HG03175 (cell line): ENCODE results near the gene UNC13D.
A peak's percentile ranks its signal among the peaks of the same experiment; 100 is the strongest.
"Not testable (repeated sequence)": the region's sequence is repeated elsewhere in the genome, so short reads cannot be mapped to it uniquely, and the experiment has no call there.

Experiments
- ATAC-seq: cut with Tn5 transposase; IDR thresholded peaks from one replicate; pipeline ENCODE4 v1.9.1; 2021; ENCODE audit warnings: mild to moderate bottlenecking, moderate library complexity; ENCODE audit not compliant: unreplicated experiment

The UNC13D gene

DNA sequence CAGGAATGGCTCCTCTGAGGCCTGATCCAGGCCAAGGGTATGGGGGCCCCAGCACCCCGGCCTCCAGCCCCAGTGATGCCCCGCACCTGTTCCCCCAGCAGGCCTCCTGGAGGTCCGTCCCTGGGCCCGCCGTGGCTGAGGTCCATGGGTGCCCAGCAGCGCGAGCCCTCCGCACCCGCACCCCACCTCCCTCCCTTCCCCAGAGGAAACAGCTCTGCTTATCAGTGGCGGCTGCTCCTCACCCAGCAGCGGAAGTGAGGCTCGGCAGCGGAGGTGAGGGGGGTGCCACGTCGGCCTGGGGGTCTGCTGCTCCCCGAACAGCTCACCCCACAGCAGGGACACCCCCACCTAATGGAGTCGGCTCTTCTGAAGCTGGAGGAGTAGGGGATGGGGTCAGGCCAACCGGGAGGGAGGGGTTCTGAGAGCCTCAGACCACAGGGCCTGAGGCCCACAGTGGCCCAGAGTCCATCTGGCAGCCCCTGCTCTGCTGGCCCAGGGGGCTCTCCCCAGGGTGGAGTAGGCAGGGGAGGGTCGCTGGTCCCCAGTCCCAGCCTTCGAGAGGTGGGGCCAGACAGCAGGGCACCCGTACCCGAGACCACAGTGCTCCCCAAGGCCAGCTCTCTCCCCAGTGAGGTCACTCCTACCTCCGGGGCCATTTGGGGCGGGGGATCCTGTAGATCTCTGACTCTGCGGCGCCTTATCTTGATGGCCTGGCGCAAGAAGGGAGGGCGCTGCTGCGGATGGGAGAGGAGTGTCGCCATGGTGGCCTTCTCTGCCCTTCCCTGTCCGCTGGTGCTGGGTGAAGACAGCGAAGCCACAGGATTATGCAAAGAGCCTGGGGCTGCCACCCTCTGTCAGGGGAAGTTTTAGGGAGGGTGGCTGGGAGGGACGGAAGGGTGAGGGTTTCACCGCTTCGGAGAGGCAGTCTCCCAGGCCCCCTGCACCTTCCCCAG lies at the start of gene UNC13D:
Gene UNC13D (minus strand): TSS at position 828 of the 953 bp plus-strand sequence. CDS start 67 bp downstream, at position 761.
- no peak for ATAC-seq

DNA sequence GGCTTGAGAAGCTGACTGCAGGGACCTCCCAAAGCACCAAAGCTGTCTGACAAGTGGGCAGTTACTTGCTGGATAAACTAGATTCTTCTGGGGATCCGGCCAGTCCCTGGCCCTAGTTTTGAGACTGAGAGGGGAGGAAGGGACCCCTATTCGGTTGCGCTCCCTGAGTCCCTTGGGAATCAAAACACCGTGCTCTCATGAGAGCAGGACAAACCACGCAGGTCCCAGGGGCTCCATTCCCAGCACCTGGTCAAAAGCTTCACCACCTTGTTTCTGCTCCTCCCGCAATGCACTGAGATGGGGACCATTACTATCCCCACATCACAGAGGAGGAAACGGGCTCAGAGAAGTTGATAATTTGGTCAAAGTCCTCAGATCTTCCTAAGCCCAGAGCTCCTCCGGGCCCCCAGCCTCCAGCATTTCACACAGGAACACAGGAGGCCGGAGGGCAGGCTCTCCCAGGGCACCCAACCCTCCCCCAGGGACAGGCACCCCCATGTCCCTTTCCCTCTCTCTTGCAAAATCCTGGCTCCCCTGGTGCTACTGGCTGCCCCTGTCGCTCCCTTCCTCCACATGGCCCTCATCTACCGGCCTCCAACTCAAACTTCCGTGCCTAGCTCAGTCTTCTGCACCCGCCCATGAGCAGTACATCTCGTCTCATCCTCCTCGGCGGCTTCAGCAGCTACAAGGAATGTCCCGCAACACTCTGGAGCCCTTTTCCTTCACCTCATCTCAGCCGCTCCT lies 49.3 kb upstream of the UNC13D start:
- no peak for ATAC-seq

DNA sequence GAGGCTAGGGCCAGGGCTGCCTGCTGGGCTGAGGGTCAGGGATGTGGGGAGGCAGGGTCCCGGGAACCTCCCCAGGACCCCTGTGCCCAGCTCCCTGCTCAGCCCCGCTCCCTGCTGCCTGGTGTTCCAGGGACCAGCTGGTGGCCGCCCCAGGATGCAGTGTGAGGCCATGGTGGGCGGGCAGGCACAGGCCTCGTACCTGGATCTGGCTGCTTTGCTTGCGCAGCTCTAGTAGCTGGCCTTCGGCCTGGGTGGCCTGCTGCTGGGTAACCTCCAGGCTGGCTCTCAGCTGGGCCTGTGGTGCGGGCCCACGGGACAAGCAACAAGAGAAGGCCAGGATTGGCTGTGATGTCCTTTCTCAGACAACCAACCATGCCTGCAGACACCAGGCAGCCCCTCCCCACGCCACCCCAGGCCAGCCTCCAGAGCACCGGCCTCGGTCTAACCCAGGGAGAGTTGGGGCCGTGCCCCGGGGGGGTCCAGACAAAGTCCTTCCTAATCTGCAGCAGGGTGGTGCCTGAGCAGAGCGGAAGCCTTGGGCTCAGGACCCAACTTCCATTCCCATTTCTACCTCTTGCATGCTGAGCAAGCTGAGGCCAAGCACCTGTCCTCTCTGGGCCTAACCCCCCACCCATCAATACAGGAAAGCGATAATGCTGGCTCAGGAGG lies 48.5 kb upstream of the UNC13D start:
- ATAC-seq = no peak

DNA sequence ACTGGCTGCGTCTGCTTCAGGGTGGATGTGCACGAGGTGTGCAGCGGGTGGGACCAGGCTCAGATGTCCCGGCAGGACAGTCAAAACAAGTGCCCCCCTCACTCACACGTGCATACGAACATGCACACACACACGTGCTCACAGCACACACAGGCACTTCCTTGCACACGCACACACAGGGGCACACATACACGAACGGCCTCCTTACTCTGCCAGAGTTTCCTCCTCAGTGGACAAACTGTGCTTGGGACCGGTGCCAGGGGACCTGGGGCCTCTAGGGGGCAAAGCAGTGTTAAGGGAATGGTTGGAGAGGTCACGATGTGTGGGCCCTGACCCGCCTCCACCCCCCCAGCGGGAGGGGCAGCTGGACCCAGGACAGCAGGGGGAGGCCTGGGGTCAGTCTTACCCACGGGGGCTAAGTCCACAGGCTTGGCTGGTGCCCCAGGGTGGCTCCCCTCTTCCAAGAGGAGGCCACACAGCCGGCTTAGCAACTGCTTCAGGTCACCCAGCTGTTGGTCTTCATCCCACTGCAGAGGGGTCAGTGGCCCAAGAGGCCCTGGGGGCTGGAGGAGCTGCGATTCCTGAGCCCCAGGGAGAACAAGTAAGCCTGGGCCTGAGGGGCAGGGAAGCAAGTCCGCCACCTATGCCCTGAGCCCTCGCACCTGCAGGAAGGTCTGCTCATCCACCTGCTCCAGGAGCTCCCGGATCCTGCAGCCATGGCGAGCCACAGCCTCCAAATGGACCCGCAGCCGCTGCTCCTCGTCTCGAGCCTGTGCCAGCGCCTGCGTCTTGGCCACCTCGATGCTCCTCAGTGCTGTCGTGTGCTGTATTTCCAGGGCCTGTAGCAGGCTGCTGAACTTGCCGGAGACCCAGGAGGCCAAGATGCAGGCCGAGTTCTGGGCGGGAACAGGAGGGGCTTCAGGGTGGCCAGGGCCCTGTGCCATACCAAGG lies 47.7 kb upstream of the UNC13D start:
- no peak for ATAC-seq

DNA sequence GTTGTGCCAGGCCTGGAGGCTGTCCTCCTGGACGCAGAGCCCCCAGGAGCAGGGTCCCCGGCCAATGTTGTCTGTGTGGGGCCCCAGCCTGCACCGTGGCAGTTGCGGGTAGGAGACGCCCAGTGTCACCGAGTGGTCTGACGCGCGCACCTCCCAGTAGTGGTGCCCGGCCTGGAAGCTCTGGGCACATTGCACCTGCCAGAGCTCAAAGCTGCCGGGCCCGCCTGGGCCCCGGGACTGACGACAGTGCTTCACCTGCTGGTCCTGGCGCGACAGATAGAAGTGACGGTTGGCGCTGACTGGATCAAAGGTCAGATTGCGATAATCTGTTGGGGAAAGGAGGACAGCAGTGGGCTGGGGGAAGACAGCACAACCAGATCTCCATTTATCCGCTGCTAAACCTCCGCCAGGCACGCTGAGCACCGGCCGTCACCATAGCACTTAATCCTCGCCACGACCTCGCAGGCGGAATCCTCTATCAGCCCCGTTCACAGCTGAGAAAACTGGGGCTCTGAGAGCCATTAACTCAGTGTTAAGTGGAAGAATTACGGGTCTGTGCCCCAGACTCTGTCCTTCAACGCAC lies 46.9 kb upstream of the UNC13D start:
- ATAC-seq = no peak

DNA sequence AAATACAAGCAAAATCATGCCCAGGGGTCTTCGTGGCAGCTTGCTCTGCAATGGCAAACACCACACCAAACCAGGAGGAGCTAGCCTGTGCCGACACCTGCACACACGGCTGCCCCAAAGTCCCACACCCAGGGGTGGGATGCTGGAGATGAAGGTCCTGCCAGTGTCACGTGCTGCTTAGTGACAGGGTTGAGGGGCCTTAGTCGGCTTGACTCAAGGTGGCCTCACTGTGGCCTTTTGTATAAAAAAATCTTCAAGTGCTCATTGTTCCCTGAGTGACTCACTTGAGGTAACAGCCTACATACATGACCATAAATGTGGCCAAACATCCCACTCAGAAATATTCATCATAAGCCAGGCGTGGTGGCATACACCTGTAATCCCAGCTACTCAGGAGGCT lies 45.2 kb upstream of the UNC13D start:
- ATAC-seq = no peak

DNA sequence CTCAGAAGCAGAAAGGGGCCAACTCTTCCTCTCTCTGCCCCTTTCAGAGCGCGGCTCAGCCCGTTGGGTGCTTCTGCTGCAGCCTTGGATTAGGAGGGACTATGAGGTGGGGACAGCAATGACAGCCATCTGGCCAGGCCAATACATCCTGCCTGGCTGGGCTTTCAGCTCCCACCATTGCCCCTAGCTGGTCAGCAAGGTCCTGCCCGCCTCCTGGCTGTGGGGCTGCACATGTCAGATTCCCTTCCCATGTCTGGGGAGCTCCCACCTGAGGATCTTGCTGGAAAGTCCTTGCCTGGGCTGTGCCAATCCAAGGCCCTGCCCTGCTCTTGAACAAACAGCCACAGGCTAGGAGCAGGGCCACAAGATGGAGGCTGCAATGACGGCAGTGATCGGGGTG lies 44.3 kb upstream of the UNC13D start:
- no peak for ATAC-seq

DNA sequence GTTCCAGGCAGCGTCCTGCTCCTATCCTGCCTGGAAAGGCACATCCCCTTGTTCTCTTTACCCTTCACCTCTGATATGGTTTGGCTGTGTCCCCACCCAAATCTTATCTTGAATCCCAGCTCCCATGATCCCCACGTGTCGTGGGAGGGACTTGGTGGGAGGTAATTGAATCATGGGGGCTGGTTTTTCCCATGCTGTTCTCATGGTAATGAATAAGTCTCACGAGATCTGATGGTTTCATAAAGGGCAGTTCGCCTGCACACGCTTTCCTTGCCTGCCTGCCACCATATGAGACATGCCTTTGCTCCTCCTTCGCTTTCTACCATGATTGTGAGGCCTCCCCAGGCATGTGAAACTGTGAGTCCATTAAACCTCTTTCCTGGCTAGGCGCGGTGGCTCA lies 41.7 kb upstream of the UNC13D start:
- ATAC-seq = not testable (repeated sequence)

DNA sequence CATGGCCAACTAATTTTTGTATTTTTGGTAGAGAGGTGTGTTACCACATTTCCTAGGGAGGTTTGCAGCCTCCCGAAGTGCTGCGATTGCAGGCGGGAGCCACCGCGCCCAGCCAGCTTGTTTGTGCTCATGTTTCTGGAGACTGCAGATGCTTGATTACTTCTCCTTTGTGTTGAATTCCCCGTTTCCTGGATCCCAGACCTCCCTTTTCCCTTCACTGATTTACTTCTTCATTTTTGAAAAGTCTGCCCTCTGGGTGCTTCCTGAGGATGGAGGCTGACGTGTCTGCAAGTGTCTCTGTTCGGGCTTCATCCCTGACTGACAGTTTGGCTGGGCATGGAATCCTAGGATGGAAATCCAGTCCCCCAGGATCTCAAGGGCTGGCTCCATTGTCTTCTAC lies 41.2 kb upstream of the UNC13D start:
- no peak for ATAC-seq

DNA sequence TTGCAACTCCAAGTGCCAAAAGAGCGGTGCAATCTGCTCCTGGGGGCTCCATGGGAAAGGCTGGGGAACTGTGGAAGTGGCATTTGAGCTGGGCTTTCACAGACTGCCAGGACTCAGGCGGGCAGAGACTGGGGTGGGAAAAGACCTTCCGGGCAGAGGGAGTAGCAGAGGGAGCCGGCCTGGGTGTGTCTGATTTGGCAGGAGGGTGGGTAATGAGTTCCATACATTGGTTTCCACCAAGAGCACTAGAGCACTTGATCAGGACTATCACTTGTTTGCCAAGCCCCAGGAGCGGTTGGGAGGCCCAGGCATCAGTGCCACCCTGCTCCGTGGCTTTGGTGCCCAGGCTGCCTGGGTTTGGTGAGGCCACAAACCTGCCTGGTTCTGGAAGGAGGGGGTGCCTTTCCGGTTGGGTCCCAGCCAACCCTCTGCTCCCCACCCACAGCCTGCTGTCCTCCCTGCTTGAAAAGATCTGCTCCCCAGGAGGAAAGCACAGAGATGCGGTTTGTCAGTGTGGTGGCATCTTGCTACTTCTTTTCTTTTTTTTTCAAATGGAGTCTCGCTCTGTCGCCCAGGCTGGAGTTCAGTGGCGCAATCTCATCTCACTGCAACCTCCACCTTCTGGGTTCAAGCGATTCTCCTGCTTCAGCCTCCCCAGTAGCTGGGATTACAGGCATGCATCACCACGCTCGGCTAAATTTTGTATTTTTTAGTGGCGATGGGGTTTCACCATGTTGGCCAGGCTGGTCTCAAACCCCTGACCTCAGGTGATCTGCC lies 37.7 kb upstream of the UNC13D start:
- no peak for ATAC-seq

DNA sequence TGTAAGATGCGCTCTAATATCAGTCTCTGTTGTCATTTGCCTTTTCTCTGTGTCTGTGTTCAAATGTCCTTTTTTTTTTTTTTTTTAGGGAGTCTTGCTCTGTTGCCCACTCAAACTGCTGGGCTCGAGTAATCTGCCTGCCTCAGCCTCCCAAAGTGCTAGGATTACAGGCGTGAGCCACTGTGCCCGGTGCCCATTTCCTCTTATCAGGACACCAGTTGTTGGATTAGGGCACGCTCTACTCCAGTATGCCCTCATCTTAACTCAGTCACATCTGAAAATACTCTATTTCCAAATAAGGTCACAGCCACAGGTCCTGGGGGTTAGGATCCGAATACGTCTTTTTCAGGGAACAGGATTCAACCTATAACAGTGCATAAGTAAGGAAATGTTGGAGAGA lies 36.1 kb upstream of the UNC13D start:
- no peak for ATAC-seq

DNA sequence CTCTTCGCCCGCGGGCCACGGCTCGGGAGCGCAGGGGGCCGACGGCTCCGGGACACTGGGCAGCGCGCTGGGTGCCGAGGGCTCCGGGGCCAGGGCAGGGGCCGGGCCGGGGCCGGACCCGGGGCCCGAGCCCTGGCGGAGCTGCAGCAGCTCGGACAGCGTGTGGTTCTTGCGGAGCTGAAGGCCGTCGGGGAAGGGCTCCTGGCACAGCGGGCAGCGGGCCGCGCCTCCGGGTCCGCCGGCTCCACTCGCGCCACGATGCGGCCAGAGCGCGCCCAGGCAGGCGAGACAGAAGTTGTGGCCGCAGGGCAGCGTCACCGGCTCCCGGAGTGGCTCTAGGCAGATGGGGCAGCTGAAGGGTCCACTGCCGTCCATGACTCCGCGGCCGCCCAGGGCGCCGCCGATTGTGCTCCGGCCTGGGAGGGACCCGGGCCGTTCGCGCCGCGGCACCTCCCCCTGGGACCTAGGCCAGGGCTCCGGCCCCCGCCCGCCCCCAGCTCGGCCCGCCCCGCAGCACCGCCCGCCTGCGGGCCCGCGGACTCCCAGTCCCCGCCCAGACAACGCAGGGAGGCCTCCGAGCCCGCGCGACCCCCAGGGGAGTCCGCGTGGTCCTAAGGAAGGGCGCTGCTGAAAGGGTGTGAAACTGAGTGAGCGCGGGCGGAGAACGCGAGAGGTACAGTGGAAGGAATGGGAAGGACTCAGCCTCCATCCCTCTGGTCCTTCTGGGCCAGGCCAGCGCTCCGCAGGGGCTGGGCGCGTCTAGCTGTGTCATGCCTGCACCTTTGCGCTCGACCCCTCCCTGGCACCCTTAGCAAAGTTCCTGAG lies 34.2 kb upstream of the UNC13D start, which contains the start of gene TRIM47:
Gene TRIM47 (minus strand): TSS at position 408 of the 825 bp plus-strand sequence. CDS start 33 bp downstream, at position 375.
- ATAC-seq = peak; percentile 17

DNA sequence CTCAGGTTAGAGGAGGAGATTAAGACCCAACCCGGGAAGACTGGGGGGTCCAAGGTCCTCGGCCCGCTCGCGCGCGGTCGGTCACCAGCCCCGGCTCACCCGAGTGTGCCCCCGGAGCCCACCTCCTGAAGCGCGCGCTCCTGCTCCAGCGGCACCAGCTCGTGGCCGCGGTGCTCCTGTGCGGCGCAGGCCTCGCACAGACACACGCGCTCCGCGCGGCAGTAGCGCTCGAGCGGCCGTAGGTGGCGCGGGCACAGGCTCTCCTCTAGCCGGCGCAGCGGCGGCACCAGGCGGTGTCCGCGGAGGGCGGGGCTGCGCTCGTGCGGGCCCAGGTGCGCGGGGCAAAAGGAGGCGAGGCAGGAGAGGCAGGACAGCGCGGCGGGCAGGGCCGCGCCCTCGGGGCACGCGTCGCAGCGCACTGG lies 33.6 kb upstream of the UNC13D start:
- peak; percentile 64 for ATAC-seq

DNA sequence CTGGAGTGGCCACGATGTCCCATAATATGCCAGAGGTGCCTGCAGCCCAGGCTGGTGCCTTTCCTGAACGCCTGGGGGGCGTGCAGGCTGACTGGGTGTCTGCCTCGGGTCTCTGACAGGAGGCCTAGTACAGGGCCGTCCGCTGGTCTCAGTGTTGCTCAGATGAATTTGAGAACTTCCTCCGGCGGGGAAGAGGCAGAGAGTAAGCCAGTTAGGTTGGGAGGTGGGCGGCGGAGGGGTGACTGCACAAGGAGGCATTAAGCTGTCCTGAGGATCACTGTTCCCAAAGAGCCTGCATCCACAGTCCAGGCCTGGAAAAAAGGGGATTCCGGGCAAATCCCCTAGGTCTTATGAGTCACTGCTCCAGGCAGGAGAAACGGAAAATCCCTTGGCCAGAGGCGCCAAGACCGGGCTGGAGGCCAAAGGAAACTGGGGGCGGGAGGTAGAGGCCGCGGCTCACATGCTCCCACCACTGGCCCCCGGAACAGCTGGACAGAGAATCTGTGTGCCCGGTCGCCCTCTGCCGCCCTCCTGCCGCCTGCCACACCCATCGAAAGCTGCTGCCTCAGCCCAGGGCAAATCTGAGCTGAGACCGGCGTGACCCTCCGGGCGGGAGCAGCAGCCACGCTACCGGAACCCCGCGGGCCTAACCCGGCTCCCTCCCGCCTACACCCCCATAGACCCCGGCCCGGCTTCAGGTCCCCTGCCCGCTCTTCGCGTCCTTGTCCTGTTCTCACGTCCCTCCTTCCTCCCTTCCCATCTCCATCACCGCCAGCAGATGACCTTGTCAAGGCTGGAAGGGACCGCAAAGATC lies 32.9 kb upstream of the UNC13D start:
- ATAC-seq = no peak

DNA sequence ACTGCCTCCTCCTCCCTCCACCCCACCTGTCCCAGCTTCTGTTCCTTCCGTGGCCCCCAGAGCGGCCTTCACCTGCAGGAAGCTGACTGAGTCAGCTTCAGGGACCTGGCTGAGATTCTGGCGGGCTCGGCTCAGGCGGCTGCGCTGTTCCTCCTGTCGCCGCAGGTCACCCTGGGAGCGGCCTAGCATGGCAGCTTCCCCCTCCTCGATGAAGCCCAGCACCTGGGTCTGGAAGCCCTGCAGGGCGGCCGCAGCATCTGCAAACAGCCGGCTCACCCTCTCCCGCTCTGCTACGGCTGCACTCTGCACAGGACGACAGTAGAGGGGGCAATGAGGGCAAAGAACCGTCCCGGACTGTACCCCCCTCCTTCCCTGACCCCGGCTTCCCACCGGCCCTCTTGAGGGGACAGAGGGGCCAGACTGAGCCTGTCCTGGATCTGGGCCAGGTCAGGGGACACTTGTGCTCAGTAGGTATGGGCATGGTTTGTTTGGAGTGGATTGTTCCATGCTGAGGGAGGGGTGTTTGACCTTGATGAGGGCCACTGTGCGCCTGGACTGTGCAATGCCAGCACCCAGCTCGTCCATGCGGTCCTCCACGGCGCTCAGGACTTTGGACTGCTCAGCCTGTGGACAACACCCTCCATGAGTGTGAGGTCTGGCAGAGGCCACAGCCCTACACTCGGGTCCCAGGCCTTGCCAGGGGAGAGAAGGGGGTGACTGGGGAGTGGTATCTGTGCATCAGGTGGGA lies 32.2 kb upstream of the UNC13D start:
- no peak for ATAC-seq

DNA sequence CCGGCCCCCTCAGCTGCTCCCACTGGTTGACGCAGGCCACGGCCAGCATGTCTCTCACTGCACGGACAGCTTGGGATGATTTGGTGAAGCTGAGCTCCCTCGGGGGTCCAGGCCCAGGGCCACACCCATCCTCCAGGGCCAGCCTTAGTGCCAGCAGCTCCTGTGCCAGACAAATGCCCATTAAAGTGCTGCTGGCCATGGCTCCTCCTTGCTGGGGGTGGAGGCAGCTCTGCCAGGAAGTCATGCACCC lies 31.7 kb upstream of the UNC13D start:
- ATAC-seq = no peak
